Measurements from ENCODE around the gene NSUN5. TPM values are rescaled to one million over a fixed set of nuclear protein-coding genes. Genes with fewer than 3 reads are reported as not detected.
"Not testable (repeated sequence)": the region's sequence is repeated elsewhere in the genome, so short reads cannot be mapped to it uniquely, and the experiment has no call there.

NSUN5 gene
- total RNA-seq, 1 experiment from 2014 or later, result 52.9 TPM

DNA sequence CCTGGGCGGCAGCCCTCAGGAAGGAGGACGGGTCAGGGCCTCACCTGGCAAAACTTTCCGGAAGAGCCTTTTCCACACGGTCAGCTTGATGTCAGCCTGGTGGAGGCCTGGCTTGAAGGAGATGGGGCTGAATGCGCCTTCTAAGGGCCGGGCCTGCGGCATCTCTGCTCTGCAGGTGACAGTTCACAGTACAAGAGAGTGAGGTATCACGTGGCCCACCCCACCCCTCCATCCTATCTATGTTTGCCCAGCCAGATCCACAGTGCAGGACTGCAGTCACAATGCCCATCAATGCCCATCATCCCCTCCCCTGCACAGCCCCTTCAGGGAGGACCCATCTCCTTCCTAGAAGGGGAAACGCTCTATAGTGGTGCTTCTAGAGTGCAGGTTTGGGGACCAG is 7.9 kb upstream of the NSUN5 start:
- no peaks in the 10 kb centered on the region for H3K4me1 Mint-ChIP-seq (ENCODE audit: insufficient read depth, unreplicated experiment)
- TF ChIP-seq, protein P1, sequence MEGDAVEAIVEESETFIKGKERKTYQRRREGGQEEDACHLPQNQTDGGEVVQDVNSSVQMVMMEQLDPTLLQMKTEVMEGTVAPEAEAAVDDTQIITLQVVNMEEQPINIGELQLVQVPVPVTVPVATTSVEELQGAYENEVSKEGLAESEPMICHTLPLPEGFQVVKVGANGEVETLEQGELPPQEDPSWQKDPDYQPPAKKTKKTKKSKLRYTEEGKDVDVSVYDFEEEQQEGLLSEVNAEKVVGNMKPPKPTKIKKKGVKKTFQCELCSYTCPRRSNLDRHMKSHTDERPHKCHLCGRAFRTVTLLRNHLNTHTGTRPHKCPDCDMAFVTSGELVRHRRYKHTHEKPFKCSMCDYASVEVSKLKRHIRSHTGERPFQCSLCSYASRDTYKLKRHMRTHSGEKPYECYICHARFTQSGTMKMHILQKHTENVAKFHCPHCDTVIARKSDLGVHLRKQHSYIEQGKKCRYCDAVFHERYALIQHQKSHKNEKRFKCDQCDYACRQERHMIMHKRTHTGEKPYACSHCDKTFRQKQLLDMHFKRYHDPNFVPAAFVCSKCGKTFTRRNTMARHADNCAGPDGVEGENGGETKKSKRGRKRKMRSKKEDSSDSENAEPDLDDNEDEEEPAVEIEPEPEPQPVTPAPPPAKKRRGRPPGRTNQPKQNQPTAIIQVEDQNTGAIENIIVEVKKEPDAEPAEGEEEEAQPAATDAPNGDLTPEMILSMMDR (IDR thresholded peaks at IDR 0.05; ENCODE audit: unreplicated experiment), result no peak
- DNase-seq (ENCODE audit: unreplicated experiment), result no peak
- H3K36me3 Mint-ChIP-seq (ENCODE audit: insufficient read depth, unreplicated experiment), result no peaks in the 10 kb centered on the region
- POLR2A ChIA-PET, result no interaction called here
- no peaks in the 10 kb centered on the region for H3K9me3 Mint-ChIP-seq (ENCODE audit: unreplicated experiment)
- intact Hi-C loops (cut with micrococcal nuclease), result no loop called here
- no TSS peak for BruUV-seq (replicated peaks)
- no peak overlapping the region for H3K27ac Mint-ChIP-seq (ENCODE audit: low read depth, unreplicated experiment)
- no peak overlapping the region for H3K4me3 Mint-ChIP-seq (ENCODE audit: unreplicated experiment)
- no peaks in the 10 kb centered on the region for H3K27me3 Mint-ChIP-seq (ENCODE audit: insufficient read depth, unreplicated experiment)
- CTCF ChIA-PET, result interaction anchor here (1.1 kb wide), 1 partner anchor 18 kb away, joined by 5 read pairs; no protein-coding TSS in a partner anchor

DNA sequence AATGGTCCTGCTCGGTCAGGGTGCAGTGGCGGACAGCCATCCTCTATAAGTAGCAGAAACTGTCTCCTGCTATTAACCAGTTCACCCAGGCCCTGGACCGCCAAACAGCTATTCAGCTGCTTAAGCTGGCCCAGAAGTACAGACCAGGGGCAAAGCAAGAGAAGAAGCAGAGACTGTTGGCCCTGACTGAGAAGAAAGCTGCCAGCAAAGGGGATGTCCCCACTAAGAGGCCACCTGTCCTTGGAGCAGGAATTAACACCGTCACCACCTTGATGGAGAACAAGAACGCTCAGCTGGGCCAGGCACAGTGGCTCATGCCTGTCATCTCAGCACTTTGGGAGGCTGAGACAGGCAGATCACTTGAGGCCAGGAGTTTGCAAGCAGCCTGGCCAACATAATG is 5.6 kb upstream of the NSUN5 start:
- ChIA-PET POLR2A (no interaction called here), CTCF (interaction anchor here (1.1 kb wide), 1 partner anchor 10 kb away, joined by 5 read pairs; no protein-coding TSS in a partner anchor)
- Mint-ChIP-seq H3K9me3 (ENCODE audit: unreplicated experiment) (no peaks in the 10 kb centered on the region), H3K27me3 (ENCODE audit: insufficient read depth, unreplicated experiment) (no peaks in the 10 kb centered on the region), H3K4me1 (ENCODE audit: insufficient read depth, unreplicated experiment) (no peaks in the 10 kb centered on the region), H3K4me3 (ENCODE audit: unreplicated experiment) (no peak overlapping the region), H3K36me3 (ENCODE audit: insufficient read depth, unreplicated experiment) (no peaks in the 10 kb centered on the region), H3K27ac (ENCODE audit: low read depth, unreplicated experiment) (no peak overlapping the region)
- DNase-seq (ENCODE audit: unreplicated experiment), result no peak
- TF ChIP-seq, protein P1 (IDR thresholded peaks at IDR 0.05; ENCODE audit: unreplicated experiment), result no peak
- BruUV-seq (replicated peaks), result no TSS peak
- intact Hi-C loops (cut with micrococcal nuclease), result no loop called here

DNA sequence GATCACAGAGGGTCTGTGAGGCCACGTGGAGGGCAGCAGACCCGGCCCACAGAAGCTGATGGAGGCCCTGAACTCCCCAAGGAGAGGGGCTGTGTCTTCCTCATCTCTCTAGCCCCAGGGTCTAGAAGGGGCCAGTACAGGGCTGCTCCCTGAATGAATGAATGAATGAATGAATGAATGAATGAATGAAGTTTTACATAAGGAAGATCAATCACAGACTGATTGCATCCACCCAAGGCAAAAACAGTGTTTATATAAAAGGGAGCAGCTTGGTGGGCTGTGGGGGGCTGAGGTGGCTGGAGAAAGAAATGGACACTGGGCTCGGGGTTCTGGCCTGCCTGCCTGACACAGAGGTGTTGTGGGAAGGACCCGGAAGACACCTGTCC is 4.9 kb upstream of the NSUN5 start:
- CTCF ChIA-PET, result no interaction called here
- H3K9me3 Mint-ChIP-seq (ENCODE audit: unreplicated experiment), result no peaks in the 10 kb centered on the region

DNA sequence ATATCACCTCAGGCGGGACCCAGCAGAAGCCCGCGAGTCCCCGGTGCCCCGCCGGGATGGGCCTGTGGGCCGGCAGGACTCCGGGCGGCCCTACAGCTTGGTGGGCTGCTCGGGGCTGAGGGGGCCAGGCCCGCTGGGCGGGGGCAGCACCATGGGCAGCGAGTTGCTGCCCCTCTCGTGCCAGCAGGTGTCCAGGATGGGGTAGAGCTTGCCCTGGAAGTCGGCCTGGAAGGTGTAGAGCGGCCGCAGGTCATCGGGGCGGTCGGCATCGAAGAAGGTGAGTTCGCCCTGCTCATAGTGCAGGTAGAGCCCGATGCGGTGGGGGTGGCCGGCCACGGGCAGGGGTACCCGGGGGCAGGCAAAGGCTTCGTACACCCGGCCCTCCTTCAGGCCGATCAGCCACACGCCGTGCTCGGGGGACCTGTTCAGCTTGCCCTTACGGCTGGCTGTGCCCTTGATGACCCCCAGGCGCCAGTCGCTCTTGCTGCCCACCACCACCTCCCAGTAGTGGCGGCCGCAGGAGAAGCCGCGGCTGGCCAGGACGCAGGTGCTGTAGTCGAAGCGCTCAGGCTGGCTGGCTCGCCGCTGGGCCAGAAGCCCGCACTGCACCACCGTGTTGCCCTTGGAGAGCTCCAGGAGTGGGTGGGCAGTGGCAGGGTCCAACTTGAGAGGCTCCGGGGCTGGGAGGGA is 4.3 kb upstream of the NSUN5 start:
- CTCF ChIA-PET, result interaction anchor here (0.5 kb wide), 1 partner anchor 139 kb away, joined by 3 read pairs; no protein-coding TSS in a partner anchor
- H3K27ac Mint-ChIP-seq (ENCODE audit: low read depth, unreplicated experiment), result no peak overlapping the region

More for the DNA sequence above, 4.9 kb upstream of the NSUN5 start:
- H3K36me3 Mint-ChIP-seq (ENCODE audit: insufficient read depth, unreplicated experiment), result no peaks in the 10 kb centered on the region
- POLR2A ChIA-PET, result no interaction called here
- H3K27ac Mint-ChIP-seq (ENCODE audit: low read depth, unreplicated experiment), result no peak overlapping the region
- no peak overlapping the region for H3K4me3 Mint-ChIP-seq (ENCODE audit: unreplicated experiment)
- TF ChIP-seq, protein P1 (IDR thresholded peaks at IDR 0.05; ENCODE audit: unreplicated experiment), result no peak
- H3K27me3 Mint-ChIP-seq (ENCODE audit: insufficient read depth, unreplicated experiment), result no peaks in the 10 kb centered on the region
- no peak for DNase-seq (ENCODE audit: unreplicated experiment)
- H3K4me1 Mint-ChIP-seq (ENCODE audit: insufficient read depth, unreplicated experiment), result no peaks in the 10 kb centered on the region
- intact Hi-C loops (cut with micrococcal nuclease), result no loop called here
- no TSS peak for BruUV-seq (replicated peaks)

DNA sequence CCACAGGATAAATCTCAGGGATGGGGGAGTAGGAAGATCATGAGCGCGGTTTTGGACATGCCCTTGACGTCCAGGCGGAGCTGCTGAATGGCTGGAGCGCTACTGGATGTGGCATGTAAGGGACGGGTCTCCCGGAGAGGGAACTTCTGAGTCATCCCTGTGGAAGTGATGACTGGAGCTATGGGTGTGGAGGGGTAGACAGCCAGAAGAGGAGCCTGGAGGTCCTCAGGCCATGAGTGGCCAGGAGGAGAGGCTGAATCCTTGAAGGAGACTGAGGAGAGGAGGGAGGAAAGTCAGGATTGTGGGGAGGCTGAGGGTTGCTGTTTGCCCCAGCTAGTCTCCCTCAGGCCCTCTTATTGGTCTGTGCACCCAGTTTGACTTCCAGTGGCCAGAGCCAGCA is 2.8 kb upstream of the NSUN5 start:
- H3K9me3 Mint-ChIP-seq (ENCODE audit: unreplicated experiment); DNase-seq (ENCODE audit: unreplicated experiment); H3K27me3 Mint-ChIP-seq (ENCODE audit: insufficient read depth, unreplicated experiment); POLR2A ChIA-PET; CTCF ChIA-PET; H3K36me3 Mint-ChIP-seq (ENCODE audit: insufficient read depth, unreplicated experiment); H3K4me3 Mint-ChIP-seq (ENCODE audit: unreplicated experiment); intact Hi-C loops (cut with micrococcal nuclease); BruUV-seq (replicated peaks): not testable (repeated sequence)
- H3K27ac Mint-ChIP-seq (ENCODE audit: low read depth, unreplicated experiment), result peak overlapping the region; percentile 75
- peaks cover 15% of the 10 kb centered on the region for H3K4me1 Mint-ChIP-seq (ENCODE audit: insufficient read depth, unreplicated experiment)

More for the DNA sequence above, 4.3 kb upstream of the NSUN5 start:
- BruUV-seq (replicated peaks), result no TSS peak
- no peak for DNase-seq (ENCODE audit: unreplicated experiment)
- TF ChIP-seq, protein P1 (IDR thresholded peaks at IDR 0.05; ENCODE audit: unreplicated experiment), result no peak
- Mint-ChIP-seq H3K9me3 (ENCODE audit: unreplicated experiment) (no peaks in the 10 kb centered on the region), H3K27me3 (ENCODE audit: insufficient read depth, unreplicated experiment) (no peaks in the 10 kb centered on the region), H3K4me3 (ENCODE audit: unreplicated experiment) (no peak overlapping the region), H3K4me1 (ENCODE audit: insufficient read depth, unreplicated experiment) (no peaks in the 10 kb centered on the region), H3K36me3 (ENCODE audit: insufficient read depth, unreplicated experiment) (no peaks in the 10 kb centered on the region)
- POLR2A ChIA-PET, result no interaction called here
- intact Hi-C loops (cut with micrococcal nuclease), result no loop called here
